Neutrophil (primary cell): ENCODE results near the gene ERMARD.

Experiments
- H3K27ac ChIP-seq: fragments of 200-600 bp; sonication (generic); 2 replicates; pipeline ENCODE4 v1.5.1; 2016; ENCODE audit warnings: mild to moderate bottlenecking, moderate library complexity
- H3K27me3 ChIP-seq: fragments of 200-600 bp; sonication (generic); 2 replicates; pipeline ENCODE4 v1.6.0; 2016; ENCODE audit warnings: mild to moderate bottlenecking
- H3K36me3 ChIP-seq: fragments of 200-600 bp; sonication (generic); 2 replicates; pipeline ENCODE4 v1.5.1; 2017
- H3K4me1 ChIP-seq, 2 experiments: fragments of 200-600 bp in 1 of 2; sonication (generic) in 1 of 2; 1 replicate in 1 of 2; 2 replicates in 1 of 2; pipeline versions ENCODE4 v1.5.1 to v1.6.1; 2013 to 2016; ENCODE audit warnings: low read depth in 1 of 2, low read length in 1 of 2, mild to moderate bottlenecking in 1 of 2, moderate library complexity in 1 of 2; ENCODE audit not compliant: control insufficient read depth in 1 of 2, insufficient read depth in 1 of 2
- H3K4me3 ChIP-seq, 2 experiments: fragments of 200-600 bp in 1 of 2; sonication (generic) in 1 of 2; 1 replicate in 1 of 2; 2 replicates in 1 of 2; pipeline ENCODE4 v1.5.1; 2013 to 2016; ENCODE audit warnings: low read depth in 1 of 2, low read length in 1 of 2, mild to moderate bottlenecking in 1 of 2, moderate library complexity in 1 of 2
- H3K9me3 ChIP-seq: fragments of 200-600 bp; sonication (generic); 2 replicates; pipeline ENCODE4 v1.5.1; 2016
- CTCF ChIP-seq: fragments of 200-600 bp; sonication (generic); IDR thresholded peaks from 2 replicates; pipeline ENCODE4 v1.5.1; 2016; ENCODE audit warnings: antibody characterized with exemption

Gene ERMARD

DNA sequence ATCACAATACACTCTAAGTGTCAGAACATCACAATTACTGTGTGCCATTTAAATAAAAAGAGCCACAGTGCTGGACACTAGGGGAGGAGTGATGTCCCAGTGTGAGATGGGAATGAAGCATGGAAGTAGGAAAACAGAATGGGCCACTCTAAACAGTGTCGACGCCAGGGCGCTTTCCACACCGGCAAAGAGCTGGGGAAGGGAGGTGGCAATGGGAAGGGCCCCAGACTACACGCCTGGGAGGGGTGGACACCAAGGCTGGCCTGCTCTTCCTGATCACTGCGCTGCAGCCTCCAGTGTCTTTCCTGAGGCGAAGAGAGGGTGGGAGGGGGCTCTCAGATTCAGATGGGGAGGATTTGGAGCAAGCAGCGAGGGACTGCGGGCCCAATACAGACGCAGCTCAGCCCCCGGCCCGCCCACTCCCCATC, 75.9 kb downstream of the ERMARD start:
- Histone ChIP-seq H3K9me3 (no peaks in the 10 kb centered on the region), H3K36me3 (no peaks in the 10 kb centered on the region), H3K27me3 (peaks cover 23% of the 10 kb centered on the region), H3K4me3 (no peak overlapping the region), H3K4me1 (no peaks in the 10 kb centered on the region), H3K27ac (no peak overlapping the region)
- no peak for TF ChIP-seq CTCF

- Histone ChIP-seq H3K27me3 (peaks cover 23% of the 10 kb centered on the region), H3K4me1 (no peaks in the 10 kb centered on the region), H3K36me3 (no peaks in the 10 kb centered on the region), H3K27ac (no peak overlapping the region), H3K9me3 (no peaks in the 10 kb centered on the region), H3K4me3 (no peak overlapping the region)
- no peak for TF ChIP-seq CTCF
These were observed 76.8 kb downstream of the ERMARD start for GRCh38 chr6:169828176-169828575.

DNA sequence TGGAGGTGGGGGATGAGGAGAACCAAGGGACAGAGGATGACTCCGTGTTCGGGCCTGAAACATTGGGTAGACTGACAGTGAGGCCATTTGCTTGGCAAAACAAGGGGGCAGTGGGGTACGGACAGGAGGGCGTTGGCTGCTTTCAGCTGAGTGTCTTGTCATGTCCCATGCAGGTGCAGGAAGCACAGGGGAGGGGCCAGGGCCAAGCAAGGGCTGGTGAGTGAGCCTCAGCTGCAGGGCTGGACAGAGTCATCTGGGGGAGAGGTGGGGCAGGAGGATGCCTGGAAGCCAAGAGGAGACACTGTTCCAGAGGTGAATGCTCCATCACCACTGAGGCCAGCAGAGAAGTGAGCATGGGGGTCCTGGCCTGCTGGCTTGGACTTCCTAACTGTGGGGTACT, 78.4 kb downstream of the ERMARD start:
- Histone ChIP-seq H3K27me3 (peaks cover 33% of the 10 kb centered on the region), H3K36me3 (no peaks in the 10 kb centered on the region), H3K9me3 (no peaks in the 10 kb centered on the region), H3K4me3 (no peak overlapping the region), H3K4me1 (no peaks in the 10 kb centered on the region), H3K27ac (no peak overlapping the region)
- no peak for TF ChIP-seq CTCF

- H3K9me3 ChIP-seq, result no peaks in the 10 kb centered on the region
- H3K27ac ChIP-seq, result no peak overlapping the region
- no peaks in the 10 kb centered on the region for H3K36me3 ChIP-seq
- H3K4me3 ChIP-seq, result no peak overlapping the region
- peaks cover 41% of the 10 kb centered on the region for H3K27me3 ChIP-seq
- TF ChIP-seq CTCF, result no peak
- H3K4me1 ChIP-seq, result no peaks in the 10 kb centered on the region
These were observed 79.5 kb downstream of the ERMARD start for GRCh38 chr6:169830876-169831275.
